Measurements from ENCODE around the gene LSM7.

DNA sequence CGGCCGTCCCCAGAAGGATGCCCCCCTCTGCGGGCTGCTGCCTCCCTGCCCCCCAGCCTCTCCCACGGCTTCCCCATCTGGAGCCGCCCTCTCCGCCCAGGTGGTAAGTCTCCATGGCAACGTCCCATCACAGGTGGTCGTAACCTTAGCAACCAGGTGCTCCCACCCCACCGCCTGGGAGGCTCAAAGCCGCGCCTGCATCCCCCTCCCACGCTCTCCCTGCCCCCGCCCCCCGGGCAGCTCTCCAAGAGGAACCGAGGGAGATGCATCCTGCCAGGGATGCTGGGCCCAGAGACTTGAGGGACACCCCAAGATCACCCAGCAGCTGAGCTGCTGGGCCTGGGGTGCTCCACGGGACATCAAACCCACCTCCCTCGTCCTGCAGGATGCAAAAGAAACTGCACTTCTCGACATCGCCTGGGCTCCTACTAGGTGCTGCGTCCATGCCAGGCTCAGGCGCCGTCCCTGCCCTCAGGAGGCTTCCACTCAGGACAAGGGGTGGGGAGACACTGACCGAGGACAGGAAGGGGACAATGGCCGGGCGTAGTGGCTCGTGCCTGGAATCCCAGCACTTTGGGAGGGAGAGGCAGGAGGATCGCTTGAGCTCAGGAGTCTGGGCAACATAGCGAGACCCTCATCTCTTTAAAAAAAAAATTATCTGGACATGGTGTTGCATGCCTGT is 15.4 kb downstream of the LSM7 start:
- TF ChIP-seq CTCF (conservative IDR thresholded peaks at IDR 0.05; ENCODE audit: low read length) (no peak), EZH2phosphoT487 (IDR thresholded peaks at IDR 0.05; ENCODE audit: borderline replicate concordance, low read depth, low read length) (no peak)

Data from OCI-LY7 (cell line).